Lung (tissue), 12 donors: ENCODE measurements around the gene MRPS24. TPM values are rescaled to one million over a fixed set of nuclear protein-coding genes. Genes with fewer than 3 reads are reported as not detected.

Experiments used
- ATAC-seq: fragments of 200-7000 bp; cut with Tn5 transposase; one replicate; pipeline ENCODE4 v1.9.1; 2020; ENCODE audit warnings: moderate number of reproducible peaks; ENCODE audit not compliant: insufficient read depth, low FRiP score
- DNase-seq, 3 donors: peaks; one replicate each; pipeline ENCODE4 v3.0.0-alpha.2; 2013 to 2017
- H3K27ac ChIP-seq, 2 donors: one replicate each; pipeline ENCODE4 v1.5.1; 2013; ENCODE audit warnings: mild to moderate bottlenecking in 2 of 2, moderate library complexity in 2 of 2, control low read depth in 1 of 2, inconsistent platforms in 1 of 2, low read depth in 1 of 2, low read length in 1 of 2
- H3K27me3 ChIP-seq, 3 donors: one replicate each; pipeline ENCODE4 v1.5.1; 2013; ENCODE audit warnings: low read length in 2 of 3; ENCODE audit not compliant: control insufficient read depth in 3 of 3, insufficient read depth in 3 of 3
- H3K36me3 ChIP-seq, 4 donors: one replicate each; pipeline ENCODE4 v1.5.1; 2013; ENCODE audit warnings: low read length in 4 of 4, mild to moderate bottlenecking in 1 of 4, moderate library complexity in 1 of 4; ENCODE audit not compliant: control insufficient read depth in 4 of 4, insufficient read depth in 4 of 4
- H3K4me1 ChIP-seq, 5 donors: one replicate each; pipeline ENCODE4 v1.5.1; 2013; ENCODE audit warnings: low read length in 5 of 5, mild to moderate bottlenecking in 2 of 5, moderate library complexity in 1 of 5; ENCODE audit not compliant: control insufficient read depth in 5 of 5, insufficient read depth in 5 of 5
- H3K4me3 ChIP-seq: one replicate; pipeline ENCODE4 v1.5.1; 2013; ENCODE audit warnings: mild to moderate bottlenecking, control low read depth, moderate library complexity
- H3K9ac ChIP-seq, 2 donors: one replicate each; pipeline ENCODE4 v1.5.1; 2013; ENCODE audit warnings: low read length in 2 of 2, control low read depth in 1 of 2; ENCODE audit not compliant: insufficient read depth in 1 of 2
- H3K9me3 ChIP-seq, 4 donors: one replicate each; pipeline ENCODE4 v1.5.1; 2013; ENCODE audit warnings: low read length in 3 of 4, mild to moderate bottlenecking in 1 of 4, moderate library complexity in 1 of 4; ENCODE audit not compliant: control insufficient read depth in 4 of 4, insufficient read depth in 3 of 4
- WGBS, 2 donors: extraction: QIAGEN DNeasy Blood & Tissue Kit; methylation state at CpG; one replicate each; pipeline ENCODE4 v1.1.7; 2013; 5-methylcytosine and 5-hydroxymethylcytosine counted together
- polyA plus RNA-seq, 2 donors: library from polyadenylated mRNA; stranded (reverse); fragments of 200-250 nt; gene quantifications; one replicate each; pipeline ENCODE4 v1.2.1, GENCODE V29; 2013
- total RNA-seq, 2 donors: library from RNA; depleted of rRNA in 1 of 2; stranded (reverse); fragments of >200 nt in 1 of 2; gene quantifications; one replicate each; pipeline ENCODE4 v1.2.1, GENCODE V29; 2014 to 2021
- TF ChIP-seq, protein P1 (sequence below): IDR thresholded peaks from 2 replicates; pipeline ENCODE4 v1.5.1; 2012; ENCODE audit warnings: mild to moderate bottlenecking; ENCODE audit errors: control extremely low read depth, extremely low read depth
- donor health status: control.
- donor health status: control.
- donor health status: Bipolar disorder and iron deficiency.
- donor health status: healthy.
- donor health status: DM: yes; HTN: yes; CAD: no.

The MRPS24 gene
- total and polyA plus RNA-seq, 4 donors, result 33.6 to 126 (median 108) TPM

DNA sequence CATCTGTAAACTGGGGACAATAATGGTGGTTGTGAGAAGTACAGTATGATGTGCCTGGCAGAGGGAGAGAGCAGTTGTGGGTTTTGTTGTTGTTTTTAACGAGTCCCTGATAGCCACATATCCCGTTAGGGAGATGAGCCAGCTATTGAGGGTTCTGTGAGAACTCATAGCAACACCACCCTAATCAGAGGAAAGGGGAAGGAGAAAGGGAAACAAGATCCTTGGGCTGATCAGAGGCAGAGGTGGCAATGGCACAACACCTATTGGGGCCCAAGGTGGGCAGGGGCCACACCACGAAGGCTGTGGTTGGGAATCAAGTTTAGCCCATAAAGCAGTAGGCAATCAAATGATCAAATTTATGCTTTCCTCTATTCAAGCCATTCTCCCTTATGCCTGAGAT, 1.7 kb upstream of the MRPS24 start:
- DNase-seq (no peak), ATAC-seq (no peak)
- Histone ChIP-seq H3K9ac (no peak overlapping the region), H3K4me3 (no peak overlapping the region), H3K4me1 (peaks cover 5 to 23% (median 9%) of the 10 kb centered on the region in 5 donors), H3K9me3 (no peaks in the 10 kb centered on the region), H3K36me3 (peaks cover 11 to 23% (median 16%) of the 10 kb centered on the region in 4 donors), H3K27me3 (no peaks in the 10 kb centered on the region), H3K27ac (no peak overlapping the region)
- 89 to 91% methylated on average over 3 of the region's 3 CpGs for WGBS, 2 donors
- TF ChIP-seq, protein P1, sequence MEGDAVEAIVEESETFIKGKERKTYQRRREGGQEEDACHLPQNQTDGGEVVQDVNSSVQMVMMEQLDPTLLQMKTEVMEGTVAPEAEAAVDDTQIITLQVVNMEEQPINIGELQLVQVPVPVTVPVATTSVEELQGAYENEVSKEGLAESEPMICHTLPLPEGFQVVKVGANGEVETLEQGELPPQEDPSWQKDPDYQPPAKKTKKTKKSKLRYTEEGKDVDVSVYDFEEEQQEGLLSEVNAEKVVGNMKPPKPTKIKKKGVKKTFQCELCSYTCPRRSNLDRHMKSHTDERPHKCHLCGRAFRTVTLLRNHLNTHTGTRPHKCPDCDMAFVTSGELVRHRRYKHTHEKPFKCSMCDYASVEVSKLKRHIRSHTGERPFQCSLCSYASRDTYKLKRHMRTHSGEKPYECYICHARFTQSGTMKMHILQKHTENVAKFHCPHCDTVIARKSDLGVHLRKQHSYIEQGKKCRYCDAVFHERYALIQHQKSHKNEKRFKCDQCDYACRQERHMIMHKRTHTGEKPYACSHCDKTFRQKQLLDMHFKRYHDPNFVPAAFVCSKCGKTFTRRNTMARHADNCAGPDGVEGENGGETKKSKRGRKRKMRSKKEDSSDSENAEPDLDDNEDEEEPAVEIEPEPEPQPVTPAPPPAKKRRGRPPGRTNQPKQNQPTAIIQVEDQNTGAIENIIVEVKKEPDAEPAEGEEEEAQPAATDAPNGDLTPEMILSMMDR, result no peak

DNA sequence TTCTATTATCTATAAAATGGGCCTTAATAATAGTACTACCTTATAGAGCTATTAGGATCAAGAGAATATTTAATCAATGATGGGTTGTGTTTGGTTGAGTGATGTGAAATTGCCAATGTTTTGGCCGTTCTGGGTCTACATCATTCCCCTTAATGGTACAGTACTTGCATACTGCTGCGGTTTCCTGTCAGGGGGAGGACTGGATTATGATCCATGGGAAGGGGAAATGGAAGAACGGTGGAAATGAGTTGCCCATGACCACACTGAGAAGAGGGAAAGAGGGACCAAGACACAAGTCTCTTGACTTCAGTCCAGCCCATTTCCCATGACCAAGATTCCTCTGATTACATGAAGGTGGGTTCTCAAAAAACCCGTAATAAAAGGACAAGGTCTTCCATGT, 999 bp upstream of the MRPS24 start:
- WGBS, 2 donors, result 76 to 83% methylated on average over 4 of the region's 4 CpGs
- no peak for ATAC-seq
- peaks cover 5 to 23% (median 9%) of the 10 kb centered on the region in 5 donors for H3K4me1 ChIP-seq
- no peak overlapping the region for H3K4me3 ChIP-seq
- H3K9me3 ChIP-seq, result no peaks in the 10 kb centered on the region
- DNase-seq, result no peak
- no peak overlapping the region for H3K27ac ChIP-seq
- peak overlapping the region in 1 of 2 donors; percentile 69 for H3K9ac ChIP-seq
- no peaks in the 10 kb centered on the region for H3K27me3 ChIP-seq
- TF ChIP-seq, protein P1, result no peak
- peaks cover 10 to 15% (median 11%) of the 10 kb centered on the region in 4 donors for H3K36me3 ChIP-seq

DNA sequence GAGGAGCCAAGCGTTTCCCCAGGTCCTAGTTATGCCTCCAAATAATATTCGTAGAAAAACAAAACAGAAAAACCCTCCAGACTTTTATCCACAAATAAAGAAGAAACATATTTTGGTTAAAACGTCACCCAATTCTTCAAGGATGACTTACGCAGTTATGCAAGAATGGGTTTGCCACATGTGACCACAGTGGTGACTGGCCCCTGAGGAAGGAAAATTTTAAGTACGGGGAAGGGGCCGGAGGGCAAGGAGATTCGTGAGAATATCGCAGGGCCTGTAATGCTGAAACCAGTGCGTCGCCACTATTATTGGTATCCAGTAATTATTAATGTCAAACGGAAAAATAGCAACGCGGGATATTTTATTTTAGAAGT, 537 bp upstream of the MRPS24 start:
- 30% methylated on average over 13 of the region's 13 CpGs for WGBS, 2 donors
- ATAC-seq, result no peak

More for the DNA sequence above, 537 bp upstream of the MRPS24 start:
- H3K27me3 ChIP-seq, result no peaks in the 10 kb centered on the region
- H3K36me3 ChIP-seq, result peaks cover 6 to 13% (median 11%) of the 10 kb centered on the region in 4 donors
- H3K4me1 ChIP-seq, result peaks cover 5 to 23% (median 9%) of the 10 kb centered on the region in 5 donors
- H3K9ac ChIP-seq, result peak overlapping the region in 1 of 2 donors; percentile 69
- H3K9me3 ChIP-seq, result no peaks in the 10 kb centered on the region
- peak overlapping the region; percentile 37 for H3K4me3 ChIP-seq
- DNase-seq, result peak in 2 of 3 donors; percentile 23 to 66
- peak overlapping the region; percentile 90 to 95 for H3K27ac ChIP-seq
- TF ChIP-seq, protein P1, result no peak
